Right atrium auricular region (tissue), 2 donors: ENCODE data around the gene PITPNM3. TPM values are rescaled to one million over a fixed set of nuclear protein-coding genes. Genes with fewer than 3 reads are reported as not detected.
A peak's percentile ranks its signal among the peaks of the same experiment; 100 is the strongest.

Experiments
- DNase-seq: peaks from one replicate; pipeline ENCODE4 v3.0.0-alpha.2; 2019; ENCODE audit warnings: low spot score
- H3K27ac ChIP-seq, 2 donors: fragments of 200-600 bp; sonication (generic); 1 replicate in 1 of 2; 2 replicates in 1 of 2; pipeline ENCODE4 v1.5.1; 2016 to 2019
- H3K27me3 ChIP-seq, 2 donors: fragments of 200-600 bp; sonication (generic); one replicate each; pipeline versions ENCODE4 v1.5.1 to v1.6.0; 2017 to 2019
- H3K36me3 ChIP-seq: fragments of 200-600 bp; sonication (generic); one replicate; pipeline ENCODE4 v1.5.1; 2016
- H3K4me1 ChIP-seq, 2 donors: fragments of 200-600 bp; sonication (generic); one replicate each; pipeline versions ENCODE4 v1.5.1 to v1.6.0; 2017 to 2019
- H3K4me3 ChIP-seq, 2 donors: fragments of 200-600 bp; sonication (generic); 1 replicate in 1 of 2; 2 replicates in 1 of 2; pipeline ENCODE4 v1.5.1; 2017 to 2019; ENCODE audit warnings: mild to moderate bottlenecking in 1 of 2, moderate library complexity in 1 of 2
- H3K9me3 ChIP-seq, 2 donors: fragments of 200-600 bp; sonication (generic); one replicate each; pipeline ENCODE4 v1.5.1; 2019
- total RNA-seq, 2 donors: library from RNA; depleted of rRNA; stranded (reverse); fragments of >200 nt; gene quantifications; one replicate each; pipeline ENCODE4 v1.1.0, GENCODE V29; 2016
- TF ChIP-seq, protein P1 (sequence below), 2 donors: fragments of 200-600 bp; sonication (generic); IDR thresholded peaks; one replicate each; pipeline ENCODE4 v1.5.1; 2019; ENCODE audit warnings: antibody characterized with exemption in 2 of 2

The PITPNM3 gene
- total RNA-seq, 2 donors from 2014 or later = 0.56 to 1.2 TPM

DNA sequence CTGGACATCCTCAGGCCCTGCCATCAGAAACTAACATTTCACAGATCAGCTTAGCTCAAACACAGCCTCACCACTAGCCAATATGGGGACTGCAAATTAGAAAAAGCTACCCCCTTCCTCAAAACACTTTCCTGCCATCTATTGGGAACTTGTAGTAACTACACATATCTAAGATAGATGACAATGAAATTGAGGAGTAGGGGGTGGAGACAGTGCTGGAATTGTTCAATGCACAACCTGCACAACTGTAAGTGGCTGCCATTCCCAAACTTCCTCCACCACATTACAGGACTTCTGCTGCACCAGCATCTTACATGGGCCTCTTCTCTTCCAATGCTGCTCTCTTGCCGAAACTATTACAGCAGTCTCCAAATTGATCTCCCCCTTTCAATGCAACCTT is 143.3 kb downstream of the PITPNM3 start:
- Histone ChIP-seq H3K4me1 (no peaks in the 10 kb centered on the region), H3K4me3 (no peak overlapping the region), H3K27me3 (no peaks in the 10 kb centered on the region), H3K36me3 (no peaks in the 10 kb centered on the region), H3K9me3 (no peaks in the 10 kb centered on the region), H3K27ac (no peak overlapping the region)
- TF ChIP-seq, protein P1, sequence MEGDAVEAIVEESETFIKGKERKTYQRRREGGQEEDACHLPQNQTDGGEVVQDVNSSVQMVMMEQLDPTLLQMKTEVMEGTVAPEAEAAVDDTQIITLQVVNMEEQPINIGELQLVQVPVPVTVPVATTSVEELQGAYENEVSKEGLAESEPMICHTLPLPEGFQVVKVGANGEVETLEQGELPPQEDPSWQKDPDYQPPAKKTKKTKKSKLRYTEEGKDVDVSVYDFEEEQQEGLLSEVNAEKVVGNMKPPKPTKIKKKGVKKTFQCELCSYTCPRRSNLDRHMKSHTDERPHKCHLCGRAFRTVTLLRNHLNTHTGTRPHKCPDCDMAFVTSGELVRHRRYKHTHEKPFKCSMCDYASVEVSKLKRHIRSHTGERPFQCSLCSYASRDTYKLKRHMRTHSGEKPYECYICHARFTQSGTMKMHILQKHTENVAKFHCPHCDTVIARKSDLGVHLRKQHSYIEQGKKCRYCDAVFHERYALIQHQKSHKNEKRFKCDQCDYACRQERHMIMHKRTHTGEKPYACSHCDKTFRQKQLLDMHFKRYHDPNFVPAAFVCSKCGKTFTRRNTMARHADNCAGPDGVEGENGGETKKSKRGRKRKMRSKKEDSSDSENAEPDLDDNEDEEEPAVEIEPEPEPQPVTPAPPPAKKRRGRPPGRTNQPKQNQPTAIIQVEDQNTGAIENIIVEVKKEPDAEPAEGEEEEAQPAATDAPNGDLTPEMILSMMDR (IDR thresholded peaks at IDR 0.05) = peak in 1 of 2 donors; percentile 35
- no peak for DNase-seq

DNA sequence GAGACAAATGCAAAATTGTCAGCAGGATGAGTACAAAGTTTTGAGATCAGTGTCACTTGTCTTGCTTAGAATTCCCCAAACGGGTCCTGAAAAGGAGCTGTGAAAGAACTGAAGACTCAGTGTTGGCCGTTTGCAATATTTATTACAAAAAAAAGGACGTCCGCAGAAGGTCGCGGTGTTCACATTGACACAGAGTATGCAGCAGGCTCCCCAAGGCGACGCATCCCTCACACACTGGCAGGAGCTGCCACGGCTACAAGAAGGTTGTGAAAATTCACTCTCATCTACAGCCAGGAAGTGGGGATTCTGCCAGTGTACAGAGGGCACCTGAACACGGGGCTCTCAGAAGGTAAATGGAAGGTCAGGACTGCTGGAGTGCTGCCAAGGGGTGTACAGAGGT is 147.6 kb downstream of the PITPNM3 start:
- no peak for DNase-seq
- no peaks in the 10 kb centered on the region for H3K9me3 ChIP-seq
- no peaks in the 10 kb centered on the region for H3K4me1 ChIP-seq
- TF ChIP-seq, protein P1 (IDR thresholded peaks at IDR 0.05) = no peak
- no peak overlapping the region for H3K4me3 ChIP-seq
- no peaks in the 10 kb centered on the region for H3K27me3 ChIP-seq
- no peaks in the 10 kb centered on the region for H3K36me3 ChIP-seq
- H3K27ac ChIP-seq = no peak overlapping the region

DNA sequence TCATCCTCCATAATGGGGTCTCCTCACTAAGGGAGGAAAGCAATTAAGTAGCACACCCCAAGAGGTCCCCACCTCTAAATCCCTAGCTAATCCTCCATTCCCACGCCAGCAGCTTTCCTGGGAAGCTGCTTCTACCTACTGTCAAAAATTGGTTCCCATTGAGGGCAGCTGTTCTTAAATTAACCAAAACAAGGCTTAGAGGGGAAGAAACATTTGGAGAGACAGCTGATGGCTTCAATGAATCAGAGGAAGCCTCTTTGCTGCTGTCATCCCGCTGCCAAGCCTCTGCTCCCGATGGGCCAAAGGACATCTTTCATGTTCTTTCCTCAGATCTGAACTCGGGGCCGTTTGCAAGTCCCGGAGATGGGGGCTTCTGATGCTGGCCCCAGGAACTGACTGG is 148.1 kb downstream of the PITPNM3 start:
- Histone ChIP-seq H3K27ac (no peak overlapping the region), H3K9me3 (no peaks in the 10 kb centered on the region), H3K27me3 (no peaks in the 10 kb centered on the region), H3K36me3 (no peaks in the 10 kb centered on the region), H3K4me3 (no peak overlapping the region), H3K4me1 (no peaks in the 10 kb centered on the region)
- TF ChIP-seq, protein P1 (IDR thresholded peaks at IDR 0.05) = no peak
- no peak for DNase-seq

DNA sequence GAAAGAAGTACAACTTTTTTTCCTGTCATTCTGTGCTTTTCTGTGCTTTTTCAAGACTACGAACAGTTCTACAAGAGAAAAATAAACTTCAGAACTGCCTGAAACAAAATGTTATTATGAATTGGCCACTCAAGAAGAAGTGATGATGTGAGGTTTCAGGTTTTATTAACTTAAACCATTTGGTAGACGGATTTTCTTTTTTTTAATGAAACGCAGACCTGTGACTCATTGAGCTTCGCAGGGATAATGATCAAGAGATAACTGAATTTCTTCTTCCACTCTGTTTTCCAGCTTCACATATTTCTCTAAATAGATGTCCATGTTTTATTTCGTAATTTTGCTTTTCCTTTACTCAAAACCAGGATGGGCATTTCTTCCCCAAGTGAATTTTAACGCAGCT is 154.1 kb downstream of the PITPNM3 start:
- no peak for DNase-seq
- no peak overlapping the region for H3K27ac ChIP-seq
- H3K4me3 ChIP-seq = no peak overlapping the region
- peaks cover 0 to 13% of the 10 kb centered on the region in 2 donors for H3K9me3 ChIP-seq
- no peaks in the 10 kb centered on the region for H3K36me3 ChIP-seq
- TF ChIP-seq, protein P1 (IDR thresholded peaks at IDR 0.05) = no peak
- H3K4me1 ChIP-seq = no peaks in the 10 kb centered on the region
- H3K27me3 ChIP-seq = no peaks in the 10 kb centered on the region

Other genes with a start within 250 kb of the PITPNM3 start
- not detected for gene AIPL1, start 121.4 kb downstream of the PITPNM3 start, total RNA-seq
- under 1 TPM in 1 of 2 donors, not detected in 1; 0.93 TPM for gene PIMREG, start 112.1 kb downstream of the PITPNM3 start, total RNA-seq
- 1 to 10 TPM; 5.3 to 8.4 TPM for gene KIAA0753, start 84.2 kb upstream of the PITPNM3 start, total RNA-seq
- gene TXNDC17, start 84.5 kb upstream of the PITPNM3 start, total RNA-seq = 100 to 1,000 TPM in 1 of 2 donors, 10 to 100 TPM in 1; 98.0 to 155 TPM
- 1 to 10 TPM; 7.0 to 8.2 TPM for gene MED31, start 95.0 kb upstream of the PITPNM3 start, total RNA-seq
- gene C17orf100, start 95.2 kb upstream of the PITPNM3 start, total RNA-seq = under 1 TPM in 1 of 2 donors, not detected in 1; 0.63 TPM
- not detected for gene SLC13A5, start 156.8 kb upstream of the PITPNM3 start, total RNA-seq
- 10 to 100 TPM in 1 of 2 donors, 1 to 10 TPM in 1; 9.4 to 12.8 TPM for gene XAF1, start 199.5 kb upstream of the PITPNM3 start, total RNA-seq
- gene FBXO39, start 219.7 kb upstream of the PITPNM3 start, total RNA-seq = not detected